Adipose tissue (tissue), 3 donors: ENCODE data around the gene TAF11L3. TPM values are rescaled to one million over a fixed set of nuclear protein-coding genes. Genes with fewer than 3 reads are reported as not detected.

Experiments
- polyA plus RNA-seq, 3 donors: library from polyadenylated mRNA; stranded (reverse); fragments of 200-250 nt; gene quantifications; one replicate each; pipeline ENCODE4 v1.2.3, GENCODE V29; 2013
- donor health status: healthy with polysubstance abuse.
- donor health status: Bipolar disorder and iron deficiency.
- donor health status: healthy.

Gene TAF11L3
- polyA plus RNA-seq, 3 donors = not detected

Other genes with a start within 250 kb of the TAF11L3 start
- not detected for gene TAF11L2, start 20.1 kb upstream of the TAF11L3 start, polyA plus RNA-seq
- not detected for gene TAF11L4, start 3.4 kb downstream of the TAF11L3 start, polyA plus RNA-seq
- not detected for gene TAF11L5, start 6.9 kb downstream of the TAF11L3 start, polyA plus RNA-seq
- not detected for gene TAF11L6, start 10.3 kb downstream of the TAF11L3 start, polyA plus RNA-seq
- gene TAF11L7, start 67.4 kb downstream of the TAF11L3 start, polyA plus RNA-seq = not detected
- gene TAF11L8, start 72.6 kb downstream of the TAF11L3 start, polyA plus RNA-seq = not detected
- gene TAF11L9, start 76.0 kb downstream of the TAF11L3 start, polyA plus RNA-seq = not detected
- not detected for gene TAF11L10, start 79.5 kb downstream of the TAF11L3 start, polyA plus RNA-seq
- not detected for gene TAF11L11, start 85.8 kb downstream of the TAF11L3 start, polyA plus RNA-seq
- not detected for gene TAF11L12, start 92.0 kb downstream of the TAF11L3 start, polyA plus RNA-seq
- not detected for gene TAF11L13, start 113.7 kb downstream of the TAF11L3 start, polyA plus RNA-seq
- not detected for gene TAF11L14, start 116.1 kb downstream of the TAF11L3 start, polyA plus RNA-seq